ENCODE results near the gene NPAS2. TPM values are rescaled to one million over a fixed set of nuclear protein-coding genes. Genes with fewer than 3 reads are reported as not detected.

Gene NPAS2
- total RNA-seq, 4 donors from 2014 or later = 6.1 to 29.8 (median 24.3) TPM

GRCh38 chr2:100938031-100939026, 118.4 kb downstream of the NPAS2 start:
- ATAC-seq (ENCODE audit: low FRiP score) = no peak
- DNase-seq (ENCODE audit: low spot score) = no peak
- TF ChIP-seq CTCF (IDR thresholded peaks at IDR 0.05) = no peak

- DNase-seq (ENCODE audit: low spot score) (no peak), ATAC-seq (ENCODE audit: low FRiP score) (no peak)
- no peak for TF ChIP-seq CTCF (IDR thresholded peaks at IDR 0.05)
These were observed 119.5 kb downstream of the NPAS2 start for GRCh38 chr2:100939445-100939844.

GRCh38 chr2:100940240-100940639, 120.3 kb downstream of the NPAS2 start:
- ATAC-seq (ENCODE audit: low FRiP score) = no peak

GRCh38 chr2:100940766-100941645, 121.1 kb downstream of the NPAS2 start:
- DNase-seq (ENCODE audit: low spot score) = no peak
- no peak for ATAC-seq (ENCODE audit: low FRiP score)
- no peak for TF ChIP-seq CTCF (IDR thresholded peaks at IDR 0.05)

More at GRCh38 chr2:100940240-100940639, 120.3 kb downstream of the NPAS2 start:
- no peak for TF ChIP-seq CTCF (IDR thresholded peaks at IDR 0.05)
- DNase-seq (ENCODE audit: low spot score) = no peak

- TF ChIP-seq CTCF (IDR thresholded peaks at IDR 0.05) = no peak
These were observed 121.8 kb downstream of the NPAS2 start for GRCh38 chr2:100941646-100942240.

GRCh38 chr2:100944617-100945432, 124.9 kb downstream of the NPAS2 start:
- TF ChIP-seq CTCF (IDR thresholded peaks at IDR 0.05) = no peak
- ATAC-seq (ENCODE audit: low FRiP score) (no peak), DNase-seq (ENCODE audit: low spot score) (no peak)

More at GRCh38 chr2:100941646-100942240, 121.8 kb downstream of the NPAS2 start:
- DNase-seq (ENCODE audit: low spot score) (no peak), ATAC-seq (ENCODE audit: low FRiP score) (no peak)

All from omental fat pad (tissue), 4 donors.